Peyer's patch (tissue), 4 donors: Measurements from ENCODE around the gene ICAM5.
A peak's percentile ranks its signal among the peaks of the same experiment; 100 is the strongest.

Experiments used
- CTCF ChIP-seq, 6 experiments: fragments of 450-650 bp in 4 of 6; fragments of 200-600 bp in 2 of 6; sonication (generic) in 1 of 6; IDR thresholded peaks; one replicate each; pipeline ENCODE4 v1.5.1; 2017 to 2019; ENCODE audit warnings: antibody characterized with exemption in 6 of 6, mild to moderate bottlenecking in 3 of 6, moderate library complexity in 1 of 6
- POLR2A ChIP-seq, 2 donors: fragments of 450-650 bp; IDR thresholded peaks; one replicate each; pipeline ENCODE4 v1.5.1; 2017; ENCODE audit warnings: antibody characterized with exemption in 2 of 2, mild to moderate bottlenecking in 2 of 2, moderate library complexity in 2 of 2

GRCh38 chr19:10332158-10332964 is 42.6 kb downstream of the ICAM5 start:
- peak in 3 of 6 experiments; percentile 19 to 40 (median 20) for TF ChIP-seq CTCF (IDR thresholded peaks at IDR 0.05)
- TF ChIP-seq POLR2A (IDR thresholded peaks at IDR 0.05) = peak; percentile 13 to 42
